Vagina (tissue), 2 donors: Measurements from ENCODE around the gene PIM1.

Experiments used
- CTCF ChIP-seq, 3 experiments: fragments of 450-650 bp in 2 of 3; fragments of 200-600 bp in 1 of 3; sonication (generic) in 1 of 3; IDR thresholded peaks; one replicate each; pipeline ENCODE4 v1.5.1; 2017 to 2019; ENCODE audit warnings: antibody characterized with exemption in 3 of 3, mild to moderate bottlenecking in 2 of 3, moderate library complexity in 2 of 3
- POLR2A ChIP-seq, 2 donors: fragments of 450-650 bp; IDR thresholded peaks; one replicate each; pipeline ENCODE4 v1.6.1; 2017; ENCODE audit warnings: antibody characterized with exemption in 2 of 2, mild to moderate bottlenecking in 2 of 2, moderate library complexity in 2 of 2
- POLR2AphosphoS5 ChIP-seq, 2 donors: sonication (generic); formaldehyde crosslinking; IDR thresholded peaks; one replicate each; pipeline ENCODE4 v1.9.0; 2017; ENCODE audit warnings: antibody characterized with exemption in 2 of 2, mild to moderate bottlenecking in 2 of 2, low read depth in 1 of 2; ENCODE audit not compliant: insufficient read depth in 1 of 2

GRCh38 chr6:37177077-37177934, 7.4 kb downstream of the PIM1 start:
- TF ChIP-seq CTCF (IDR thresholded peaks at IDR 0.05), result no peak
- TF ChIP-seq POLR2A (IDR thresholded peaks at IDR 0.05), result no peak
- TF ChIP-seq POLR2AphosphoS5 (IDR thresholded peaks at IDR 0.05; ENCODE audit: insufficient read depth in 1 of 2, low read depth in 1 of 2), result no peak
